ENCODE measurements around the gene TBL1X.
"Not testable (repeated sequence)": the region's sequence is repeated elsewhere in the genome, so short reads cannot be mapped to it uniquely, and the experiment has no call there.

- TF ChIP-seq RERE (CRISPR knock-in tag; IDR thresholded peaks at IDR 0.05; ENCODE audit: low read depth); JUNB (CRISPR knock-in tag; IDR thresholded peaks at IDR 0.05; ENCODE audit: borderline replicate concordance); CHD2 (IDR thresholded peaks at IDR 0.05; ENCODE audit: low read depth, low read length); ZSCAN5A (CRISPR knock-in tag; IDR thresholded peaks at IDR 0.05; ENCODE audit: borderline replicate concordance); FOSL1 (CRISPR knock-in tag; IDR thresholded peaks at IDR 0.05; ENCODE audit: borderline replicate concordance); ZBTB7A (CRISPR knock-in tag; IDR thresholded peaks at IDR 0.05): not testable (repeated sequence)
Measured at GRCh38 chrX:9768321-9768839, 303.5 kb downstream of the TBL1X start.
